Muscle of leg (tissue), 11 donors: ENCODE data around the gene TTPAL. TPM values are rescaled to one million over a fixed set of nuclear protein-coding genes. Genes with fewer than 3 reads are reported as not detected.
A peak's percentile ranks its signal among the peaks of the same experiment; 100 is the strongest.
"Not testable (repeated sequence)": the region's sequence is repeated elsewhere in the genome, so short reads cannot be mapped to it uniquely, and the experiment has no call there.

Source experiments
- DNase-seq: peaks from one replicate; pipeline ENCODE4 v3.0.0; 2013
- H3K27ac ChIP-seq: one replicate; pipeline ENCODE4 v1.5.1; 2013; ENCODE audit warnings: mild to moderate bottlenecking, low read length, control low read depth
- H3K27me3 ChIP-seq: one replicate; pipeline ENCODE4 v1.6.1; 2013; ENCODE audit warnings: low read length; ENCODE audit not compliant: control insufficient read depth, insufficient read depth
- H3K36me3 ChIP-seq: one replicate; pipeline ENCODE4 v1.6.1; 2013; ENCODE audit warnings: low read length; ENCODE audit not compliant: control insufficient read depth, insufficient read depth
- H3K4me1 ChIP-seq: one replicate; pipeline ENCODE4 v1.6.1; 2013; ENCODE audit warnings: low read length; ENCODE audit not compliant: control insufficient read depth, insufficient read depth
- H3K4me3 ChIP-seq: one replicate; pipeline ENCODE4 v1.5.1; 2013; ENCODE audit warnings: low read length, control low read depth
- H3K9me3 ChIP-seq: replicated peaks from 2 replicates; pipeline ENCODE4 v1.6.1; 2013; ENCODE audit warnings: low read depth, low read length; ENCODE audit not compliant: control insufficient read depth
- WGBS: methylation state at CpG from one replicate; pipeline ENCODE4 v1.1.5; 2013; ENCODE audit warnings: missing lambda C conversion rate; ENCODE audit not compliant: insufficient coverage; 5-methylcytosine and 5-hydroxymethylcytosine counted together
- polyA plus RNA-seq, 8 donors: library from polyadenylated mRNA; unstranded; fragments of 120-200 nt; gene quantifications; one replicate each; pipeline versions ENCODE4 v1.2.1 to v1.2.3, GENCODE V29; 2013; ENCODE audit warnings: inconsistent platforms in 1 of 8, low replicate concordance in 1 of 8; ENCODE audit not compliant: insufficient read length in 8 of 8, insufficient read depth in 1 of 8
- total RNA-seq: library from RNA; stranded (reverse); fragments of 120-200 nt; gene quantifications from one replicate; pipeline ENCODE4 v1.2.4, GENCODE V29; 2013

TTPAL gene
- total and polyA plus RNA-seq, 9 donors: 3.3 to 7.5 (median 5.4) TPM

DNA sequence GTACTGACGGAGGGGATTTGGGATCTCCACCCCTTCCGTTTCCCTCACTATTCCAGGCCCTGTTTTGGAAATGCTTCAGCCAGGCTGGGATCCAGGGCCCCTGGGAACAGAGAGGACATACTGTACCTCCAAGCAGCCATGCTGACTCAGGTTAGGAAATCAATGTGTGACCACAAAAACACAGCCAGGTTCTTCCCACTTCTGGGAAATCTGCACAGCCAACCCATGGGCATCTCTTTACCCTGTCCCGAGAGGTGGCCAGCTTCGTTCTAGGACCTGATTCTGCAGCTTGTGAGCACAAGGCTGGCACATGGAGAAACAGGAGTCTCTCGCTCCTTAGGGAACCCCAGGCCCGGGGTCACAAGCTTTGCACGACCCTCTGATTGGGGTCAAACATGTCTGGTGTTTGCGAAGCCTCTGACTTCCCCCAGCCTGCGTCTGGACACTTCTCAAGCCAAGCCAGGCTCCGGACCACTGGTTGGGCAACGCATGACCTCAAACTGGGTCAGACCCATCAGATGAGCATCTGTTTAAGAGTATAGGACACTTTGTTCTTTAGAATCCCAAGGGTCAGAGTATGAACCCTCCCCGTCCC lies 8.3 kb upstream of the TTPAL start:
- no peak for DNase-seq
- H3K27me3 ChIP-seq: peaks cover 5% of the 10 kb centered on the region
- WGBS: 49% methylated on average over 9 of the region's 12 CpGs

GRCh38 chr20:44468044-44468782 lies 7.5 kb upstream of the TTPAL start:
- WGBS: 83% methylated on average over 5 of the region's 8 CpGs
- H3K36me3 ChIP-seq: no peaks in the 10 kb centered on the region
- no peak overlapping the region for H3K4me3 ChIP-seq
- H3K9me3 ChIP-seq: no peaks in the 10 kb centered on the region
- H3K27me3 ChIP-seq: peaks cover 5% of the 10 kb centered on the region
- no peak overlapping the region for H3K27ac ChIP-seq
- no peak for DNase-seq
- no peaks in the 10 kb centered on the region for H3K4me1 ChIP-seq

More for the DNA sequence above, 8.3 kb upstream of the TTPAL start:
- no peak overlapping the region for H3K4me3 ChIP-seq
- H3K27ac ChIP-seq: no peak overlapping the region
- H3K9me3 ChIP-seq: no peaks in the 10 kb centered on the region
- H3K36me3 ChIP-seq: no peaks in the 10 kb centered on the region
- H3K4me1 ChIP-seq: no peaks in the 10 kb centered on the region

- Histone ChIP-seq H3K27ac (no peak overlapping the region), H3K4me1 (peaks cover 4% of the 10 kb centered on the region), H3K9me3 (no peaks in the 10 kb centered on the region), H3K27me3 (peaks cover 5% of the 10 kb centered on the region), H3K36me3 (no peaks in the 10 kb centered on the region), H3K4me3 (no peak overlapping the region)
- 82% methylated on average over 3 of the region's 5 CpGs for WGBS
- DNase-seq: no peak
Measured at GRCh38 chr20:44470327-44470726, 5.3 kb upstream of the TTPAL start.

DNA sequence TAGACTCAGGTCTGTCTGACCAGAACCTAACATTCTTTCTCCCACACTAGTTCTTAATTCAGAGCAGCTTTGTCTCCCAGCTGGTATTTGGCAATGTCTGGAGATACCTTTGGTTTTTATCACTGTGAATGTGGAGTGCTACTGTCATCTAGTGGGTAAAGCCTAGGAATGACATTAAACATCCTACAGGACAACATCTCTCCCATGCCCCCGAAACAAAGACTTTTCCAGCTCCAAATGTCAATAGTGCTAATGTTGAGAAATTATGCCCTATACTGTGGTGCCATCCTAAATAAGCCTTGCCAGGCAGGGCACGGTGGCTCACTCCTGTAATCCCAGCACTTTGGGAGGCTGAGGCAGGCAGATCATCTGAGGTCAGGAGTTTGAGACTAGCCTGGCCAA lies 4.2 kb upstream of the TTPAL start:
- H3K27me3 ChIP-seq: peaks cover 5% of the 10 kb centered on the region
- no peak for DNase-seq
- H3K36me3 ChIP-seq: no peaks in the 10 kb centered on the region
- H3K4me3 ChIP-seq: no peak overlapping the region
- no peaks in the 10 kb centered on the region for H3K9me3 ChIP-seq
- peaks cover 10% of the 10 kb centered on the region for H3K4me1 ChIP-seq
- 71% methylated on average over 1 of the region's 2 CpGs for WGBS
- H3K27ac ChIP-seq: no peak overlapping the region

- WGBS: 72% methylated on average over 6 of the region's 9 CpGs
- not testable (repeated sequence) for H3K27ac ChIP-seq, DNase-seq, H3K27me3 ChIP-seq, H3K36me3 ChIP-seq, H3K4me3 ChIP-seq, H3K9me3 ChIP-seq
- peaks cover 10% of the 10 kb centered on the region for H3K4me1 ChIP-seq
Measured at GRCh38 chr20:44472283-44472682, 3.4 kb upstream of the TTPAL start.

DNA sequence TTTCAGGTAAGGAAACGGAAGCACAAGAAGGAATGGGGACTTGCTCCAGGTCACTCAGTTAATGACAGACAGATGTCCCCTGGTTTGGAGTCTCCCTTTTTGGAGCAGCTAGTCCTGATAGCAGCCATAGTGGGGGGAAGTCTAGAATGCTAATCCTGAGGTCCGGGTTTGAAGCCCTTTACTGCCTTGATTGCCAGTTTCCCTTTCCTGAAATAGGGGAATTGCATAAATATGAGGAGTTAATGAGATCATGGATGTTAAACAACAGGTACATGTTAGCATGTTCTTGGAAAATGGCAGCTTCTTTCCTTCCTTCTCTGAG lies 341 bp upstream of the TTPAL start:
- Histone ChIP-seq H3K36me3 (peaks cover 6% of the 10 kb centered on the region), H3K4me1 (peaks cover 10% of the 10 kb centered on the region), H3K27ac (no peak overlapping the region), H3K9me3 (no peaks in the 10 kb centered on the region), H3K4me3 (peak overlapping the region; percentile 84), H3K27me3 (no peaks in the 10 kb centered on the region)
- peak; percentile 12 for DNase-seq
- WGBS: 0% methylated on average over 2 of the region's 2 CpGs

DNA sequence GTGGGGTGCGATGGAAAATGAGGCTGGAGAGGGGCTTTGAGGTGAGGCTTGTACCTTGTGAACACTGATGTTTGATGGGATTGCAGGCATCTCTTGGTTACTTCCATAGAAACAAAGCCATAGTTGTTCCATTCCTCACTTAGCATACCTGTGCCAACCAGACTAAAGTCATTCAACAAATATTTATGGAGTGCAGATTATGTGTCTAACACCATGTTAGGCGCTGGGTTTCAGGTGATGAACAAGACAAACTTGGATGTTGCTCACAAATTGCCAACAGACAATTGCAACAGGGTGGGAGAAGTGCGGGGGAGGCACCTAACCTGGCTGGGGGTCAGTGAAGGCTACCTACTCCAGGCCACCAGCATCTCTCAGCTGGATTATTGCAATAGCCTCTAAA lies 1.5 kb downstream of the TTPAL start:
- 100% methylated on average over 1 of the region's 3 CpGs for WGBS
- no peaks in the 10 kb centered on the region for H3K27me3 ChIP-seq

DNA sequence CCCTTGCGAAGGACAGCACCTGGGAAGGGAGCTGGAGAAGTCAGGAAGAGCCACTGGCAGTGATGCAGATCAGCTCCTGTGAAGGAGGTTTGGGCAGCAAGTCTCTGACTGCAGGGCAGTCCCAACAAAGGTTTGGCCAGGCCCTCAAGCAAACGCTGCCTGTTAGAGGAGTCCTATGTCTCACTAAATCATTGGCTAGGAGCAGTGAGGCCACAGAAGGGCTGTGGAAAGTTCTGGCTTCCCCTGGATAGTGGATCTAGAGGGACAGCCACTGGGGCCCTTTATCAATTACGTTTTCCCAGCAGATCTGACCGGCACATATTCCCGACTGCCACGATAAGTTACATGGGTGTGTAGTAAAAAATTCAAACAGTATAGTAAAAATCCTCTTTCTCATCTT lies 2.5 kb downstream of the TTPAL start:
- DNase-seq: no peak
- Histone ChIP-seq H3K27me3 (no peaks in the 10 kb centered on the region), H3K4me3 (no peak overlapping the region), H3K4me1 (peaks cover 10% of the 10 kb centered on the region), H3K36me3 (peaks cover 23% of the 10 kb centered on the region), H3K27ac (no peak overlapping the region), H3K9me3 (no peaks in the 10 kb centered on the region)
- WGBS: 59% methylated on average over 2 of the region's 6 CpGs

More for the DNA sequence above, 1.5 kb downstream of the TTPAL start:
- no peak for DNase-seq
- peaks cover 10% of the 10 kb centered on the region for H3K4me1 ChIP-seq
- no peak overlapping the region for H3K27ac ChIP-seq
- H3K9me3 ChIP-seq: no peaks in the 10 kb centered on the region
- H3K4me3 ChIP-seq: no peak overlapping the region
- peaks cover 20% of the 10 kb centered on the region for H3K36me3 ChIP-seq

DNA sequence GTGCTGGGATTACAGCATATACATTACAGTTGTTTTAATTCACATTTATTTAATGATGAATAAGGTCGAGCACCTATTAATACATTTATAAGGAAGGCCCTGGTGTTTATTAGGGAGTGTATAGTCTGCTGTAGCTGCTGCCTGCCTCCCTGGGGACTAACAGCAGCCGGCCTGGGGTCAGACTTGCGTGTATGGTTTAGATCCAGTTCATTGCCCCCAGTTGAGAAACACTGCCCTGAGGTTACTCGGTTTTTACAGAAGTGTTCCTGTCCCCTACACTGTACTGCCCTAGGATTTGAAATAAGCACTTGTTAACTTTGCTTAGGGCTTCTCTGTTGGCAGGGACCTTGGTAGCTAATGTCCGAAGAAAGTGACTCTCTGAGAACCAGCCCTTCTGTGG lies 4.0 kb downstream of the TTPAL start:
- 78% methylated on average over 1 of the region's 5 CpGs for WGBS
- no peak for DNase-seq
- Histone ChIP-seq H3K4me1 (peaks cover 10% of the 10 kb centered on the region), H3K27me3 (no peaks in the 10 kb centered on the region), H3K9me3 (no peaks in the 10 kb centered on the region), H3K36me3 (peaks cover 36% of the 10 kb centered on the region), H3K4me3 (no peak overlapping the region), H3K27ac (no peak overlapping the region)

DNA sequence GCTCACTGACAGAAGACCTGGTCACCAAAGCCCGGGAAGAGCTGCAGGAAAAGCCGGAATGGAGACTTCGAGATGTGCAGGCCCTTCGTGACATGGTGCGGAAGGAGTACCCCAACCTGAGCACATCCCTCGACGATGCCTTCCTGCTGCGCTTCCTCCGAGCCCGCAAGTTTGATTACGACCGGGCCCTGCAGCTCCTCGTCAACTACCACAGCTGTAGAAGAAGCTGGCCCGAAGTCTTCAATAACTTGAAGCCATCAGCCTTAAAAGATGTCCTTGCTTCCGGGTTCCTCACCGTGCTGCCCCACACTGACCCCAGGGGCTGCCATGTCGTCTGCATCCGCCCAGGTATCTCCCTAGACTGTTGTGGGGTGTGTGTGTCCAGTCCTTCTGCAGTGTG lies 4.4 kb downstream of the TTPAL start:
- peaks cover 39% of the 10 kb centered on the region for H3K36me3 ChIP-seq
- H3K4me1 ChIP-seq: peaks cover 9% of the 10 kb centered on the region
- no peak overlapping the region for H3K27ac ChIP-seq
- H3K4me3 ChIP-seq: no peak overlapping the region
- no peaks in the 10 kb centered on the region for H3K9me3 ChIP-seq
- no peak for DNase-seq
- WGBS: 93% methylated on average over 14 of the region's 18 CpGs
- H3K27me3 ChIP-seq: no peaks in the 10 kb centered on the region
